H1 (cell line): ENCODE results near the gene PPP6R1. TPM values are rescaled to one million over a fixed set of nuclear protein-coding genes. Genes with fewer than 3 reads are reported as not detected.

Experiments used
- CTCF ChIA-PET: fragments of 300-600 bp; sonication (Branson Sonifier 250); formaldehyde crosslinking; loops from one replicate; lab custom pipeline; 2021; ENCODE audit not compliant: partially characterized antibody; lab: Charles Lee
- POLR2A ChIA-PET: fragments of 300-600 bp; sonication (Branson Sonifier 250); formaldehyde crosslinking; loops from one replicate; lab custom pipeline; 2021; ENCODE audit warnings: inconsistent platforms; ENCODE audit not compliant: partially characterized antibody; lab: Charles Lee
- DNase-seq, 2 experiments: peaks; one replicate each; pipeline versions ENCODE4 v3.0.0 to v3.0.0-alpha.2; 2010 to 2022; ENCODE audit warnings: low spot score in 2 of 2, low read depth in 1 of 2, mixed read lengths in 1 of 2
- FAIRE-seq: peaks from 2 replicates; lab custom pipeline; 2011; peaks lifted over from hg19 to GRCh38; lab: Jason Lieb, UNC
- H2AFZ ChIP-seq: 2 replicates; pipeline ENCODE4 v1.8.1; 2012; ENCODE audit warnings: low read length, inconsistent platforms
- H2AK5ac ChIP-seq: 2 replicates; pipeline ENCODE4 v1.6.1; 2013; ENCODE audit warnings: low read depth, low read length
- H2BK120ac ChIP-seq: replicated peaks from 2 replicates; pipeline ENCODE3; 2013; ENCODE audit warnings: low read depth, low read length, inconsistent platforms
- H2BK12ac ChIP-seq: 2 replicates; pipeline ENCODE4 v1.6.1; 2013; ENCODE audit warnings: low read depth, low read length
- H2BK15ac ChIP-seq: 2 replicates; pipeline ENCODE4 v1.6.1; 2013; ENCODE audit warnings: low read length
- H2BK20ac ChIP-seq: 2 replicates; pipeline ENCODE4 v1.6.1; 2013; ENCODE audit warnings: low read length
- H2BK5ac ChIP-seq: 2 replicates; pipeline ENCODE4 v1.6.1; 2013; ENCODE audit warnings: low read depth, low read length
- H3K14ac ChIP-seq: 2 replicates; pipeline ENCODE4 v1.6.1; 2013; ENCODE audit warnings: inconsistent platforms; ENCODE audit not compliant: insufficient read length
- H3K18ac ChIP-seq: 2 replicates; pipeline ENCODE4 v1.6.1; 2013; ENCODE audit warnings: low read length; ENCODE audit errors: extremely low read depth
- H3K23ac ChIP-seq: 2 replicates; pipeline ENCODE4 v1.6.1; 2013; ENCODE audit warnings: inconsistent platforms; ENCODE audit not compliant: insufficient read length
- H3K23me2 ChIP-seq: 2 replicates; pipeline ENCODE4 v1.6.1; 2013; ENCODE audit warnings: low read depth, low read length
- H3K27ac ChIP-seq: 2 replicates; pipeline ENCODE4 v1.6.1; 2011; ENCODE audit warnings: low read depth, low read length, inconsistent platforms
- H3K27me3 ChIP-seq, 4 experiments: replicated peaks in 1 of 4; 1 replicate in 1 of 4; 2 replicates in 3 of 4; pipeline versions ENCODE4 v1.6.1 to v1.8.1; 2011 to 2013; ENCODE audit warnings: low read length in 3 of 4, mild to moderate bottlenecking in 3 of 4, inconsistent platforms in 2 of 4, mixed read lengths in 2 of 4, moderate library complexity in 1 of 4; ENCODE audit not compliant: control insufficient read depth in 3 of 4, insufficient read depth in 3 of 4; ENCODE audit errors: extremely low read depth in 1 of 4
- H3K36me3 ChIP-seq, 4 experiments: 2 replicates each; pipeline versions ENCODE4 v1.6.1 to v1.8.1; 2011 to 2013; ENCODE audit warnings: mild to moderate bottlenecking in 4 of 4, low read length in 3 of 4, moderate library complexity in 2 of 4, control low read depth in 1 of 4, inconsistent platforms in 1 of 4; ENCODE audit not compliant: insufficient read depth in 4 of 4, control insufficient read depth in 2 of 4
- H3K4ac ChIP-seq: replicated peaks from 2 replicates; pipeline ENCODE3; 2013; ENCODE audit warnings: low read length, low read depth, mixed read lengths, inconsistent platforms; ENCODE audit not compliant: insufficient read length
- H3K4me1 ChIP-seq, 4 experiments: replicated peaks in 1 of 4; 1 replicate in 1 of 4; 2 replicates in 3 of 4; pipeline versions ENCODE4 v1.6.1 to v1.8.1; 2011 to 2013; ENCODE audit warnings: low read length in 3 of 4, inconsistent platforms in 2 of 4, mixed read lengths in 1 of 4; ENCODE audit not compliant: insufficient read depth in 4 of 4, control insufficient read depth in 3 of 4
- H3K4me2 ChIP-seq, 2 experiments: 2 replicates each; pipeline versions ENCODE4 v1.6.1 to v1.8.1; 2011 to 2013; ENCODE audit warnings: low read depth in 2 of 2, low read length in 2 of 2, control low read depth in 1 of 2, inconsistent platforms in 1 of 2, mild to moderate bottlenecking in 1 of 2; ENCODE audit not compliant: insufficient read depth in 1 of 2
- H3K4me3 ChIP-seq, 4 experiments: fragments of 200-600, 300-600 bp in 1 of 4; sonication (generic), shearing (Covaris generic), sonication (Bioruptor Twin) in 1 of 4; 2 replicates each; pipeline versions ENCODE4 v1.5.1 to v1.8.1; 2011 to 2016; ENCODE audit warnings: low read length in 4 of 4, low read depth in 3 of 4, control low read depth in 2 of 4, inconsistent platforms in 2 of 4, mild to moderate bottlenecking in 2 of 4, mixed read lengths in 1 of 4, moderate library complexity in 1 of 4; ENCODE audit not compliant: insufficient read depth in 2 of 4; ENCODE audit errors: extremely low read depth in 1 of 4
- H3K56ac ChIP-seq: replicated peaks from 2 replicates; pipeline ENCODE3; 2013; ENCODE audit warnings: low read depth, mild to moderate bottlenecking, mixed read lengths, low read length, inconsistent platforms; ENCODE audit not compliant: insufficient read length
- H3K79me1 ChIP-seq: 2 replicates; pipeline ENCODE4 v1.6.1; 2013; ENCODE audit warnings: low read depth, low read length, control low read depth
- H3K79me2 ChIP-seq, 2 experiments: 2 replicates each; pipeline versions ENCODE4 v1.6.1 to v1.8.1; 2012 to 2013; ENCODE audit warnings: low read length in 2 of 2, mild to moderate bottlenecking in 2 of 2, inconsistent platforms in 1 of 2; ENCODE audit not compliant: insufficient read depth in 2 of 2, control insufficient read depth in 1 of 2
- H3K9ac ChIP-seq, 4 experiments: replicated peaks in 1 of 4; 1 replicate in 1 of 4; 2 replicates in 3 of 4; pipeline versions ENCODE4 v1.6.1 to v1.8.1; 2011 to 2013; ENCODE audit warnings: low read depth in 3 of 4, low read length in 3 of 4, control low read depth in 2 of 4, mild to moderate bottlenecking in 2 of 4, moderate library complexity in 2 of 4, inconsistent platforms in 1 of 4; ENCODE audit errors: extremely low read depth in 1 of 4
- H3K9me3 ChIP-seq, 2 experiments: 2 replicates each; pipeline versions ENCODE4 v1.6.1 to v1.8.1; 2012 to 2013; ENCODE audit warnings: mild to moderate bottlenecking in 2 of 2, moderate library complexity in 2 of 2, control low read depth in 1 of 2, inconsistent platforms in 1 of 2, low read depth in 1 of 2, low read length in 1 of 2, mixed read lengths in 1 of 2; ENCODE audit not compliant: insufficient read depth in 2 of 2
- H4K20me1 ChIP-seq, 2 experiments: replicated peaks in 1 of 2; 2 replicates each; pipeline versions ENCODE3 to v1.8.1; 2011 to 2013; ENCODE audit warnings: inconsistent platforms in 2 of 2, low read length in 2 of 2, mild to moderate bottlenecking in 1 of 2; ENCODE audit not compliant: insufficient read depth in 2 of 2, control insufficient read depth in 1 of 2
- H4K5ac ChIP-seq: 2 replicates; pipeline ENCODE4 v1.6.1; 2013; ENCODE audit warnings: low read length, low read depth, mixed read lengths, inconsistent platforms; ENCODE audit not compliant: insufficient read length
- H4K8ac ChIP-seq: 2 replicates; pipeline ENCODE4 v1.8.0; 2013; ENCODE audit warnings: mild to moderate bottlenecking, moderate library complexity, low read length, inconsistent platforms; ENCODE audit not compliant: insufficient read depth; ENCODE audit errors: extremely low read depth
- H4K91ac ChIP-seq: replicated peaks from 2 replicates; pipeline ENCODE3; 2013; ENCODE audit warnings: low read length, mixed read lengths, inconsistent platforms; ENCODE audit not compliant: insufficient read length
- CBX5 ChIP-seq: fragments of 300-800, 300-1000 bp; sonication (generic); IDR thresholded peaks from 2 replicates; pipeline ENCODE4 v1.7.1; 2016; ENCODE audit warnings: antibody characterized with exemption, low read length, low read depth
- EGR1 ChIP-seq: IDR thresholded peaks from 2 replicates; pipeline ENCODE4 v1.6.1; 2011; ENCODE audit warnings: low read depth, low read length, borderline replicate concordance
- KDM5A ChIP-seq: fragments of 200-600 bp; IDR thresholded peaks from 2 replicates; pipeline ENCODE4 v1.7.1; 2012; ENCODE audit warnings: mild to moderate bottlenecking, low read length, inconsistent platforms, mixed read lengths
- MAFK ChIP-seq: IDR thresholded peaks from 2 replicates; pipeline ENCODE4 v1.6.1; 2012; ENCODE audit warnings: low read depth, mild to moderate bottlenecking, improper control_type of control experiment, low read length
- WGBS, 2 experiments: shearing (Covaris generic) in 1 of 2; methylation state at CpG; one replicate each; pipeline versions ENCODE4 v1.1.6 to v1.1.7; 2013 to 2015; ENCODE audit warnings: low lambda C conversion rate in 2 of 2, mixed read lengths in 2 of 2, inconsistent platforms in 1 of 2, low coverage in 1 of 2, missing lambda C conversion rate in 1 of 2; ENCODE audit not compliant: insufficient replicate concordance in 2 of 2, insufficient coverage in 1 of 2, insufficient read length in 1 of 2; ENCODE audit errors: extremely low coverage in 1 of 2, missing lambda C conversion rate in 1 of 2; 5-methylcytosine and 5-hydroxymethylcytosine counted together
- polyA plus RNA-seq, 7 experiments: library from polyadenylated mRNA; depleted of rRNA in 3 of 7; stranded (reverse) in 5 of 7; unstranded in 2 of 7; fragments of >200 nt in 5 of 7; fragments of 200-250 nt in 2 of 7; gene quantifications; 1 replicate in 5 of 7; 2 replicates in 1 of 7; 4 replicates in 1 of 7; pipeline versions ENCODE4 v1.2.1 to v1.2.3, GENCODE V29; 2011 to 2013; ENCODE audit warnings: missing spikeins in 2 of 7, mixed read lengths in 2 of 7
- total RNA-seq: library from RNA; stranded (reverse); fragmentation: NEBNext Ultra II Directional; extraction: Animal tissue kit (Norgen Biotek cat#: 25700); gene quantifications from 2 replicates; pipeline ENCODE4 v1.2.1, GENCODE V29; 2021
- TF ChIP-seq, protein P1 (sequence below): IDR thresholded peaks from 2 replicates; pipeline ENCODE4 v1.6.1; 2012; ENCODE audit warnings: inconsistent platforms

Gene PPP6R1
- total and polyA plus RNA-seq, 2 of the 8 experiments (the other 6 are each of a cell fraction or from before 2014, with no cell fraction given): 36.4 to 74.4 TPM

DNA sequence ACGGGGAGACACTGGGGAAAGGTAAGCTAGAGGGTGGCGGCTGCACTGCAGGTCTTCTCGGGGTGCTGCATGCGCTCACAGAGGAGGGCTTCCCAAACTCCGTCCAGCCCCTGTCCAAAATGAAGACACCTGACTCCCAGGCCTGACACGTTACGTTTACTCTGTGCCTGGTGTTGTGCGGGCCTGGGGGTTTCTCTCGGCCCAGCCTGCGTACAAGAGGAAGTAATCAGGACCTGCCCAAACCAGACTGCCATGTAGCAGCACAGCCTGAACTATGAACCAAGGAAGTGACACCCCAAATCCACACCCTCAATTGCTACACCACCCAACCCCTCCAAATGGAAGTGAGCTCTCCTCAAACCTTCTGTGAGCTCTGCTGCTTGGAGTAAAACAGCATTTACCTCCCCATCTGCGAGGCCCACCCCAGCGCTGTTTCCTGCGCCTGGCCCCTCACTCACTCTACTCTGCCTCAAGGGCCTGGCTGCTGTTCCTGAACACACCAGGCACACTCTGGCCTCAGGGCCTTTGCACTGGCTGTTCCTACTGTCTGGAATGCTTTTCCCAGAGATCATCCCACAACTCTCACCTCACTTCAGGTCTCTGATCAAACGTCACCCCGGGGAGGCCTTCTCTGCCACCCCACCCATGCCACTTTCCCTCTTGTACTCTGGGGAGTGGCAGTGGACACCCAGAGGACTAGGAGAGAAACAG is 18.1 kb upstream of the PPP6R1 start:
- Histone ChIP-seq H4K8ac (no peak overlapping the region), H2BK12ac (no peak overlapping the region), H4K5ac (no peak overlapping the region), H2BK20ac (no peak overlapping the region), H3K79me2 (peaks cover 3 to 6% of the 10 kb centered on the region in 2 experiments; a peak in 3 of 4 replicates), H3K27me3 (no peaks in the 10 kb centered on the region), H3K4me2 (no peak overlapping the region), H3K79me1 (peaks cover 7% of the 10 kb centered on the region; the same call in 1 of the 2 replicates), H3K27ac (no peak overlapping the region), H2BK5ac (no peak overlapping the region), H3K9ac (no peak overlapping the region), H3K23ac (no peak overlapping the region), H2BK15ac (no peak overlapping the region), H3K14ac (no peak overlapping the region), H2BK120ac (no peak overlapping the region), H4K91ac (no peak overlapping the region), H2AK5ac (no peak overlapping the region), H3K23me2 (peaks cover 9% of the 10 kb centered on the region; the same call in 1 of the 2 replicates), H3K18ac (no peak overlapping the region), H4K20me1 (peaks cover 3 to 4% of the 10 kb centered on the region in 2 experiments), H3K9me3 (no peaks in the 10 kb centered on the region), H3K4me1 (peaks cover 3 to 14% (median 4%) of the 10 kb centered on the region in 4 experiments), H3K4ac (no peak overlapping the region), H3K56ac (peak overlapping the region; percentile 23), H2AFZ (no peak overlapping the region), H3K36me3 (peaks cover 0 to 9% (median 5%) of the 10 kb centered on the region in 4 experiments; a peak in 5 of 8 replicates), H3K4me3 (no peak overlapping the region)
- POLR2A ChIA-PET: interaction anchor here (0.6 to 2.5 kb wide), 6 partner anchors 15 to 161 kb away, joined by 3 to 10 read pairs (median 4); partner anchors contain the start of genes KMT5C and PPP6R1
- 91% methylated on average over 15 of the region's 15 CpGs; no CpG with 5 or more reads in 1 of the 2 experiments for WGBS, 2 experiments
- FAIRE-seq (no peak), DNase-seq (no peak)
- CTCF ChIA-PET: interaction anchor here (1.3 to 1.8 kb wide), 4 partner anchors 22 to 796 kb away, joined by 4 to 5 read pairs (median 4); no protein-coding TSS in a partner anchor
- TF ChIP-seq CBX5 (no peak), KDM5A (no peak), EGR1 (no peak), MAFK (no peak)
- TF ChIP-seq, protein P1, sequence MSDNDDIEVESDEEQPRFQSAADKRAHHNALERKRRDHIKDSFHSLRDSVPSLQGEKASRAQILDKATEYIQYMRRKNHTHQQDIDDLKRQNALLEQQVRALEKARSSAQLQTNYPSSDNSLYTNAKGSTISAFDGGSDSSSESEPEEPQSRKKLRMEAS: no peak
